Right atrium auricular region (tissue), 2 donors: ENCODE measurements around the gene SLC8A2. TPM values are rescaled to one million over a fixed set of nuclear protein-coding genes. Genes with fewer than 3 reads are reported as not detected.

Source experiments
- DNase-seq: peaks from one replicate; pipeline ENCODE4 v3.0.0-alpha.2; 2019; ENCODE audit warnings: low spot score
- H3K27ac ChIP-seq, 2 donors: fragments of 200-600 bp; sonication (generic); 1 replicate in 1 of 2; 2 replicates in 1 of 2; pipeline ENCODE4 v1.5.1; 2016 to 2019
- H3K27me3 ChIP-seq, 2 donors: fragments of 200-600 bp; sonication (generic); one replicate each; pipeline versions ENCODE4 v1.5.1 to v1.6.0; 2017 to 2019
- H3K36me3 ChIP-seq: fragments of 200-600 bp; sonication (generic); one replicate; pipeline ENCODE4 v1.5.1; 2016
- H3K4me1 ChIP-seq, 2 donors: fragments of 200-600 bp; sonication (generic); one replicate each; pipeline versions ENCODE4 v1.5.1 to v1.6.0; 2017 to 2019
- H3K4me3 ChIP-seq, 2 donors: fragments of 200-600 bp; sonication (generic); 1 replicate in 1 of 2; 2 replicates in 1 of 2; pipeline ENCODE4 v1.5.1; 2017 to 2019; ENCODE audit warnings: mild to moderate bottlenecking in 1 of 2, moderate library complexity in 1 of 2
- H3K9me3 ChIP-seq, 2 donors: fragments of 200-600 bp; sonication (generic); one replicate each; pipeline ENCODE4 v1.5.1; 2019
- total RNA-seq, 2 donors: library from RNA; depleted of rRNA; stranded (reverse); fragments of >200 nt; gene quantifications; one replicate each; pipeline ENCODE4 v1.1.0, GENCODE V29; 2016
- TF ChIP-seq, protein P1 (sequence below), 2 donors: fragments of 200-600 bp; sonication (generic); IDR thresholded peaks; one replicate each; pipeline ENCODE4 v1.5.1; 2019; ENCODE audit warnings: antibody characterized with exemption in 2 of 2

The SLC8A2 gene
- total RNA-seq, 2 donors from 2014 or later, result 0.28 to 0.37 TPM

DNA sequence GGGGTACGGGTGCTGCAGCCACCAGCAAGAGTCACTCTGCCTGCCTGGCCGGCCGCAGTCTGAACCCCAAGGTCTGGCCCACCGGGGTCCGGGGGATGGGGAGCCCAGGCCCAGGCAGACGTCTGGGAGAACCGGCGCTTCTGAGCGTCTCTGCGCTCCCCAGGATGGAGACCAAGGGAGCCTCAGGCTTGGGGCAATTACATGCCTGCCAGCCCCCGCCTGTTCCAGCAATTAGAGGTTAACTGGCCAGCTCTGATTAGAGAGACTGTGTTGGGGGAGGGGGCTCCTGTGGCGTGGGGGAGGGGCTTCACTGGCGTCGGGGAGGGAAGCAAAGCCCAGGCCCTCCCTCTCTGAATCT lies 64.3 kb downstream of the SLC8A2 start:
- H3K4me1 ChIP-seq, result no peaks in the 10 kb centered on the region
- no peaks in the 10 kb centered on the region for H3K36me3 ChIP-seq
- H3K27ac ChIP-seq, result no peak overlapping the region
- no peaks in the 10 kb centered on the region for H3K27me3 ChIP-seq
- no peak for DNase-seq
- no peaks in the 10 kb centered on the region for H3K9me3 ChIP-seq
- TF ChIP-seq, protein P1, sequence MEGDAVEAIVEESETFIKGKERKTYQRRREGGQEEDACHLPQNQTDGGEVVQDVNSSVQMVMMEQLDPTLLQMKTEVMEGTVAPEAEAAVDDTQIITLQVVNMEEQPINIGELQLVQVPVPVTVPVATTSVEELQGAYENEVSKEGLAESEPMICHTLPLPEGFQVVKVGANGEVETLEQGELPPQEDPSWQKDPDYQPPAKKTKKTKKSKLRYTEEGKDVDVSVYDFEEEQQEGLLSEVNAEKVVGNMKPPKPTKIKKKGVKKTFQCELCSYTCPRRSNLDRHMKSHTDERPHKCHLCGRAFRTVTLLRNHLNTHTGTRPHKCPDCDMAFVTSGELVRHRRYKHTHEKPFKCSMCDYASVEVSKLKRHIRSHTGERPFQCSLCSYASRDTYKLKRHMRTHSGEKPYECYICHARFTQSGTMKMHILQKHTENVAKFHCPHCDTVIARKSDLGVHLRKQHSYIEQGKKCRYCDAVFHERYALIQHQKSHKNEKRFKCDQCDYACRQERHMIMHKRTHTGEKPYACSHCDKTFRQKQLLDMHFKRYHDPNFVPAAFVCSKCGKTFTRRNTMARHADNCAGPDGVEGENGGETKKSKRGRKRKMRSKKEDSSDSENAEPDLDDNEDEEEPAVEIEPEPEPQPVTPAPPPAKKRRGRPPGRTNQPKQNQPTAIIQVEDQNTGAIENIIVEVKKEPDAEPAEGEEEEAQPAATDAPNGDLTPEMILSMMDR (IDR thresholded peaks at IDR 0.05), result no peak
- H3K4me3 ChIP-seq, result no peak overlapping the region

DNA sequence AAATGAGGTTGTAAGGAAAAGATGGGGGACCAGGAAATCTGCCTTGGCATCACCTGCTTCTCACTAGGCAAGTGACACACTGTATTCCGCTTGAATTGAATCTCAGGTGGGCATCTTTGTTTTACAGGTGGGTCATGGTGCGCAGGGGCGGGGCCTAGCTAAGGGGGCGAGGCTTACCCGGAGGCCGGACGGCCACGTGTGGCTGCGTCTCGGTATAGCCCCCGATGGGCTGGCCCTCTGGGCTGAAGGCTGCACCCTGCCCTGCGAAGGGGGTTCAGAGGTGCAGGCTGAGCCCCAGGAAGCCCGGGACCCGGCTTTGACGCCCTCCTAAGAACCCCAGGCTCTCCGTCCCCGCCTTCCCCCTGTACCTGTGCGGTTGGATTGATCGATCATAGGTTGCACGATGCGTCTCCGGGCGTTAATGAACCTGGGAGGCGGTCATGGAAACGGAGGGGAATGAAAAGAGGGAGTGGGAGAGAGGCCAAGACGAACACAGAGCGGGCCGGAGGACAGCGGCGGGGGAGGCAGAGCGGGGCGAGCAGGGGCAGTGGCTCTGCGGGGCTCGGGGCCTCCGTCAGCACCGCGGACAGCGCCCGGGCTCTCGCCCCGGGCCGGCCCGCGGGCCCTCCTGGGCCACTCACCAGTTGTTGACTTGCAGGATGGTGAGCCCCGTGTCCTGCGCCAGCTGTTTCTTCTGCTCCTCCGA lies 64.8 kb downstream of the SLC8A2 start:
- no peak for DNase-seq
- Histone ChIP-seq H3K36me3 (no peaks in the 10 kb centered on the region), H3K9me3 (no peaks in the 10 kb centered on the region), H3K27me3 (no peaks in the 10 kb centered on the region), H3K4me3 (no peak overlapping the region), H3K4me1 (no peaks in the 10 kb centered on the region), H3K27ac (no peak overlapping the region)
- TF ChIP-seq, protein P1 (IDR thresholded peaks at IDR 0.05), result no peak

DNA sequence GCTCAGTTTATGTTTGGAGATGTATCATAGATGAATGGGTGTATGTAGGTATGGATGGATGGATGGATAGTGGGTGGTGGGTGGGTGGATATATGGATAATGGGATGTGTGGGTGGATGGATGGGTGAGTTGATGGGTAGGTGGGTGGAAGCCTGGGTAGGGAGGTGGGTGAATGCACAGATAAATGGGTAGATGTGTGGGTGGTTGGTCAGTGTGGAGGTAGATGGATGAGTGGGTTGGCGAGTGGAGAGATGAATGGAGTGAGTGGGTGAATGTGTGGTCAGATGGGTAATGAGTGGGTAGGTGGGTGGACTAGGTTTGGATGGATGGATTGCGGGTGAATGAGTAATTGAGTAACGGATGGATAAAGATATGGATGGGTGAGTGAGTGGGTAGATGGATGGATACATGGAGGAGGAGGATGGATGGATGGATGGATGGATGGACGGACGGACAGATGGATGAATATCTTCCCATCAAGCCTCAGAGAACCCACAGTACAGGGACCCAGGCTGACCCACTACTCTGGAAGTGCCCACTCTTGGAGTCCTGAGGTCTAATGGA lies 65.8 kb downstream of the SLC8A2 start:
- H3K27me3 ChIP-seq, result no peaks in the 10 kb centered on the region
- no peaks in the 10 kb centered on the region for H3K36me3 ChIP-seq
- no peaks in the 10 kb centered on the region for H3K9me3 ChIP-seq
- H3K4me1 ChIP-seq, result no peaks in the 10 kb centered on the region
- TF ChIP-seq, protein P1 (IDR thresholded peaks at IDR 0.05), result no peak
- H3K27ac ChIP-seq, result no peak overlapping the region
- no peak for DNase-seq
- H3K4me3 ChIP-seq, result no peak overlapping the region

DNA sequence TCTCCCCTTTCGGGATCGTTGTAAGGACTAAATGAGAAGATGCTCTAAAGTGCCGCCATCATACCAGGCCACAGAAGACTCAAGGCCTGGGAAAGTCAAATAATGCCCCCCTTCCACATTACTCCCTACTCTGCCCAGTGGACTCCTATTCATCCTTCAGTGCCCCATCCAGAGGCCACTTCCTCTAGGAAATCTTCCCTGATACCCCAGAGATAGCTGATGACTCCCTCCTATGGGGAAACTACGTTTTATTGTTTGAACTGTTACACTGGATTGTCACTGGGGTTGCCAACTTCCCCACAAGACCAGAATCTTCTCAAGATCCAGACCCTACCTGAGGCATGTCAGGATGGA lies 66.5 kb downstream of the SLC8A2 start:
- no peaks in the 10 kb centered on the region for H3K4me1 ChIP-seq
- no peaks in the 10 kb centered on the region for H3K36me3 ChIP-seq
- H3K27me3 ChIP-seq, result no peaks in the 10 kb centered on the region
- DNase-seq, result no peak
- H3K9me3 ChIP-seq, result no peaks in the 10 kb centered on the region
- TF ChIP-seq, protein P1 (IDR thresholded peaks at IDR 0.05), result no peak
- no peak overlapping the region for H3K4me3 ChIP-seq
- no peak overlapping the region for H3K27ac ChIP-seq

DNA sequence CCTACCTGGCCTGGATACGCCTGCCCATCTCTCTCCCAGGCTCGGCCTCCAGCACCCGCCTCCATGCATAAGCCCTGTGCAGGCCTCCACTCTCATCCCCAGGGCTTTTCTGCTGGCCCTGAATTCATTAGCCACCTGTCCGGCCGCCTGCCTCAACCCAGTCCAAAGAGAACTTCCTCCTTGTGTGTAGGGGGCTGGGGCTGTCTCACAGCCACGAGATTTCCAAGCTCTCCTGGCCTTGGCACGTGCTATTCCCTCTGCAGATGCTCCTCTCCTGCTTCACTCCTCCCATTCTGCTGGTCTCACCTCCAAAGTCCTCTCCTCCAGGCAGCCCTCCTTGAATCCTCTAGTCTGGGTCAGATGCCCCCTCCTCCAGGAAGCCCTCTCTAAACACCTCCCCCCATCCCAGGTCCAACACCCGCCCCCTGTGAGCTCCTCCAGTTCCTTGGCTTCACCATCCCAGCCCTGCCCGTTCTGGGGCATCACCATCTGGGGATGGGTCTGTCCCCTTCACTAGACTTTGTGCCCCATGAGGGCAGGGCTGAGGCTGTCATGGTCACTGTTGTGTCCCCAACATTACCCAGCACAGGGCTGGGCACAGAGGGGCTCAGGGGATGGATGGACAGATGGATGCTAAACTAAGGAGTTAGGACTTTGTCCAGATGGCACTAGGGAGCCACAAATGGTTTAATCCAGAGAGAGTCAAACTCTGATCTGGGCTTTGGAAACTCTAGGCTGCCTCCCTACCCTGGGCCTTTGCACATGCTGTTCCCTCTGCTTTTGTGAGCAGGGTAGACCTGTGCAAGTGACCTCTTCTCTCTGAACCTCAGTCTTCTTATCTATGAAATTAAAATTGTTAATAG lies 67.1 kb downstream of the SLC8A2 start:
- TF ChIP-seq, protein P1 (IDR thresholded peaks at IDR 0.05), result no peak
- H3K27me3 ChIP-seq, result no peaks in the 10 kb centered on the region
- H3K4me3 ChIP-seq, result no peak overlapping the region
- DNase-seq, result no peak
- H3K9me3 ChIP-seq, result no peaks in the 10 kb centered on the region
- no peaks in the 10 kb centered on the region for H3K36me3 ChIP-seq
- no peaks in the 10 kb centered on the region for H3K4me1 ChIP-seq
- no peak overlapping the region for H3K27ac ChIP-seq
